Subcutaneous adipose tissue (tissue), 4 donors: Measurements from ENCODE around the gene BCAN. TPM values are rescaled to one million over a fixed set of nuclear protein-coding genes. Genes with fewer than 3 reads are reported as not detected.

ENCODE experiments used
- CTCF ChIP-seq: fragments of 450-650 bp; IDR thresholded peaks from one replicate; pipeline ENCODE4 v1.5.1; 2016; ENCODE audit warnings: low read depth, mild to moderate bottlenecking, control low read depth, antibody characterized with exemption, moderate library complexity
- total RNA-seq, 4 donors: library from RNA; depleted of rRNA; stranded (reverse); fragments of >200 nt; gene quantifications; one replicate each; pipeline ENCODE4 v1.1.0, GENCODE V29; 2016

Gene BCAN
- total RNA-seq, 4 donors from 2014 or later, result not detected

GRCh38 chr1:156669794-156670193 is 27.9 kb downstream of the BCAN start:
- no peak for TF ChIP-seq CTCF

GRCh38 chr1:156670359-156670758 is 28.4 kb downstream of the BCAN start:
- no peak for TF ChIP-seq CTCF

- TF ChIP-seq CTCF, result no peak
Measured at GRCh38 chr1:156670791-156671190, 28.9 kb downstream of the BCAN start.

- TF ChIP-seq CTCF, result no peak
Measured at GRCh38 chr1:156671804-156672203, 29.9 kb downstream of the BCAN start.

- TF ChIP-seq CTCF, result no peak
Measured at GRCh38 chr1:156673387-156674121, 31.6 kb downstream of the BCAN start.

- no peak for TF ChIP-seq CTCF
Measured at GRCh38 chr1:156675210-156676113, 33.5 kb downstream of the BCAN start.

GRCh38 chr1:156676114-156676819 is 34.4 kb downstream of the BCAN start:
- no peak for TF ChIP-seq CTCF
